ENCODE measurements around the gene MYH16.
"Not testable (repeated sequence)": the region's sequence is repeated elsewhere in the genome, so short reads cannot be mapped to it uniquely, and the experiment has no call there.

MYH16 gene
- 0 to 0.11 (median 0) reads per million in 9 experiments for total RNA-seq

GRCh38 chr7:99272476-99273045 is at the start of gene MYH16:
Gene MYH16, plus strand, starts transcription at chr7:99272839.
- H3K9me3 Mint-ChIP-seq = no peaks in the 10 kb centered on the region
- H3K4me1 Mint-ChIP-seq (ENCODE audit: low read depth in 2 of 2) = peaks cover 2 to 5% of the 10 kb centered on the region in 2 donors
- peak within 1 kb of the TSS in 1 of 2 donors; percentile 24 for H3K27ac Mint-ChIP-seq
- DNase-seq = no peak
- no peak within 1 kb of the TSS for H3K4me3 Mint-ChIP-seq
- peaks cover 0 to 10% of the 10 kb centered on the region in 2 donors for H3K27me3 Mint-ChIP-seq
- H3K36me3 Mint-ChIP-seq (ENCODE audit: insufficient read depth) = no peaks in the 10 kb centered on the region
- ATAC-seq (replicated peaks) = no peak

- H3K36me3 Mint-ChIP-seq (ENCODE audit: insufficient read depth); H3K9me3 Mint-ChIP-seq; H3K27ac Mint-ChIP-seq; ATAC-seq (replicated peaks); H3K4me3 Mint-ChIP-seq; H3K4me1 Mint-ChIP-seq (ENCODE audit: low read depth in 2 of 2); DNase-seq: not testable (repeated sequence)
- H3K27me3 Mint-ChIP-seq = peaks cover 0 to 22% of the 10 kb centered on the region in 2 donors
Observed at GRCh38 chr7:99224263-99224898, 48.3 kb upstream of the MYH16 start.

GRCh38 chr7:99224899-99225265 is 47.8 kb upstream of the MYH16 start:
- DNase-seq (no peak), ATAC-seq (replicated peaks) (no peak)
- no peak overlapping the region for H3K27ac Mint-ChIP-seq
- peaks cover 0 to 22% of the 10 kb centered on the region in 2 donors for H3K27me3 Mint-ChIP-seq
- no peaks in the 10 kb centered on the region for H3K36me3 Mint-ChIP-seq (ENCODE audit: insufficient read depth)
- H3K9me3 Mint-ChIP-seq = no peaks in the 10 kb centered on the region
- H3K4me1 Mint-ChIP-seq (ENCODE audit: low read depth in 2 of 2) = no peaks in the 10 kb centered on the region
- no peak overlapping the region for H3K4me3 Mint-ChIP-seq

- Mint-ChIP-seq H3K4me1 (ENCODE audit: low read depth in 2 of 2) (no peaks in the 10 kb centered on the region), H3K36me3 (ENCODE audit: insufficient read depth) (no peaks in the 10 kb centered on the region), H3K27me3 (peaks cover 0 to 37% of the 10 kb centered on the region in 2 donors), H3K9me3 (no peaks in the 10 kb centered on the region), H3K27ac (no peak overlapping the region), H3K4me3 (no peak overlapping the region)
- DNase-seq = no peak
- no peak for ATAC-seq (replicated peaks)
Observed at GRCh38 chr7:99229234-99229633, 43.4 kb upstream of the MYH16 start.

GRCh38 chr7:99232082-99232770 is 40.4 kb upstream of the MYH16 start:
- H3K4me1 Mint-ChIP-seq (ENCODE audit: low read depth in 2 of 2) = no peaks in the 10 kb centered on the region
- DNase-seq (no peak), ATAC-seq (replicated peaks) (no peak)
- no peak overlapping the region for H3K4me3 Mint-ChIP-seq
- H3K27me3 Mint-ChIP-seq = peaks cover 0 to 28% of the 10 kb centered on the region in 2 donors
- no peak overlapping the region for H3K27ac Mint-ChIP-seq
- H3K36me3 Mint-ChIP-seq (ENCODE audit: insufficient read depth) = no peaks in the 10 kb centered on the region
- no peaks in the 10 kb centered on the region for H3K9me3 Mint-ChIP-seq

- H3K36me3 Mint-ChIP-seq (ENCODE audit: insufficient read depth); H3K9me3 Mint-ChIP-seq; H3K27ac Mint-ChIP-seq; DNase-seq; ATAC-seq (replicated peaks); H3K4me1 Mint-ChIP-seq (ENCODE audit: low read depth in 2 of 2); H3K4me3 Mint-ChIP-seq: not testable (repeated sequence)
- H3K27me3 Mint-ChIP-seq = peaks cover 0 to 33% of the 10 kb centered on the region in 2 donors
Observed at GRCh38 chr7:99232955-99233354, 39.7 kb upstream of the MYH16 start.

GRCh38 chr7:99234185-99234584 is 38.5 kb upstream of the MYH16 start:
- no peaks in the 10 kb centered on the region for H3K9me3 Mint-ChIP-seq
- H3K27me3 Mint-ChIP-seq = peaks cover 4 to 34% of the 10 kb centered on the region in 2 donors
- ATAC-seq (replicated peaks) (no peak), DNase-seq (no peak)
- H3K4me3 Mint-ChIP-seq = no peak overlapping the region
- no peaks in the 10 kb centered on the region for H3K36me3 Mint-ChIP-seq (ENCODE audit: insufficient read depth)
- H3K4me1 Mint-ChIP-seq (ENCODE audit: low read depth in 2 of 2) = no peaks in the 10 kb centered on the region
- H3K27ac Mint-ChIP-seq = no peak overlapping the region

GRCh38 chr7:99235925-99236324 is 36.7 kb upstream of the MYH16 start:
- DNase-seq (no peak), ATAC-seq (replicated peaks) (no peak)
- Mint-ChIP-seq H3K4me1 (ENCODE audit: low read depth in 2 of 2) (no peaks in the 10 kb centered on the region), H3K27ac (no peak overlapping the region), H3K27me3 (peaks cover 15 to 51% of the 10 kb centered on the region in 2 donors), H3K9me3 (no peaks in the 10 kb centered on the region), H3K4me3 (no peak overlapping the region), H3K36me3 (ENCODE audit: insufficient read depth) (no peaks in the 10 kb centered on the region)

GRCh38 chr7:99237876-99238275 is 34.8 kb upstream of the MYH16 start:
- not testable (repeated sequence) for H3K27ac Mint-ChIP-seq; H3K4me1 Mint-ChIP-seq (ENCODE audit: low read depth in 2 of 2); H3K36me3 Mint-ChIP-seq (ENCODE audit: insufficient read depth); H3K9me3 Mint-ChIP-seq; DNase-seq; ATAC-seq (replicated peaks); H3K4me3 Mint-ChIP-seq
- peaks cover 15 to 48% of the 10 kb centered on the region in 2 donors for H3K27me3 Mint-ChIP-seq

GRCh38 chr7:99238558-99239341 is 33.9 kb upstream of the MYH16 start:
- Mint-ChIP-seq H3K27me3 (peaks cover 15 to 39% of the 10 kb centered on the region in 2 donors), H3K4me3 (no peak overlapping the region), H3K27ac (no peak overlapping the region), H3K9me3 (no peaks in the 10 kb centered on the region), H3K4me1 (ENCODE audit: low read depth in 2 of 2) (no peaks in the 10 kb centered on the region), H3K36me3 (ENCODE audit: insufficient read depth) (no peaks in the 10 kb centered on the region)
- DNase-seq (no peak), ATAC-seq (replicated peaks) (no peak)

- H3K4me3 Mint-ChIP-seq = no peak overlapping the region
- H3K27ac Mint-ChIP-seq = no peak overlapping the region
- H3K27me3 Mint-ChIP-seq = peaks cover 15 to 42% of the 10 kb centered on the region in 2 donors
- no peaks in the 10 kb centered on the region for H3K9me3 Mint-ChIP-seq
- H3K36me3 Mint-ChIP-seq (ENCODE audit: insufficient read depth) = no peaks in the 10 kb centered on the region
- DNase-seq (no peak), ATAC-seq (replicated peaks) (no peak)
- no peaks in the 10 kb centered on the region for H3K4me1 Mint-ChIP-seq (ENCODE audit: low read depth in 2 of 2)
Observed at GRCh38 chr7:99242682-99243081, 30.0 kb upstream of the MYH16 start.

- H3K27ac Mint-ChIP-seq = no peak overlapping the region
- peaks cover 17 to 33% of the 10 kb centered on the region in 2 donors for H3K27me3 Mint-ChIP-seq
- no peaks in the 10 kb centered on the region for H3K36me3 Mint-ChIP-seq (ENCODE audit: insufficient read depth)
- no peak for ATAC-seq (replicated peaks)
- DNase-seq = no peak
- H3K4me3 Mint-ChIP-seq = no peak overlapping the region
- H3K4me1 Mint-ChIP-seq (ENCODE audit: low read depth in 2 of 2) = no peaks in the 10 kb centered on the region
- no peaks in the 10 kb centered on the region for H3K9me3 Mint-ChIP-seq
Observed at GRCh38 chr7:99243751-99244337, 28.8 kb upstream of the MYH16 start.

- H3K4me3 Mint-ChIP-seq = no peak overlapping the region
- ATAC-seq (replicated peaks) = no peak
- peaks cover 14 to 31% of the 10 kb centered on the region in 2 donors for H3K27me3 Mint-ChIP-seq
- H3K4me1 Mint-ChIP-seq (ENCODE audit: low read depth in 2 of 2) = no peaks in the 10 kb centered on the region
- DNase-seq = no peak
- no peaks in the 10 kb centered on the region for H3K36me3 Mint-ChIP-seq (ENCODE audit: insufficient read depth)
- no peaks in the 10 kb centered on the region for H3K9me3 Mint-ChIP-seq
- H3K27ac Mint-ChIP-seq = no peak overlapping the region
Observed at GRCh38 chr7:99244939-99245338, 27.7 kb upstream of the MYH16 start.

Measured in effector memory CD8-positive, alpha-beta T cell (primary cell).